H1 (cell line): ENCODE results near the gene TTC28.

Source experiments
- ATF3 ChIP-seq: IDR thresholded peaks from 2 replicates; pipeline ENCODE4 v1.6.1; 2011; ENCODE audit warnings: low read depth, mild to moderate bottlenecking, low read length; ENCODE audit not compliant: insufficient read depth
- CEBPB ChIP-seq: IDR thresholded peaks from 2 replicates; pipeline ENCODE4 v1.6.1; 2012; ENCODE audit warnings: low read depth, low read length
- RXRA ChIP-seq: IDR thresholded peaks from 2 replicates; pipeline ENCODE4 v1.6.1; 2011; ENCODE audit warnings: low read depth, mild to moderate bottlenecking, low read length, moderate library complexity; ENCODE audit not compliant: insufficient read depth
- TF ChIP-seq, protein P1 (sequence below), 3 experiments: IDR thresholded peaks; 1 replicate in 2 of 3; 2 replicates in 1 of 3; pipeline versions ENCODE4 v1.5.1 to v1.6.1; 2011; ENCODE audit warnings: low read length in 3 of 3, mild to moderate bottlenecking in 3 of 3, inconsistent platforms in 2 of 3, low read depth in 1 of 3, moderate library complexity in 1 of 3; ENCODE audit not compliant: insufficient read depth in 1 of 3; ENCODE audit errors: control extremely low read depth in 1 of 3

DNA sequence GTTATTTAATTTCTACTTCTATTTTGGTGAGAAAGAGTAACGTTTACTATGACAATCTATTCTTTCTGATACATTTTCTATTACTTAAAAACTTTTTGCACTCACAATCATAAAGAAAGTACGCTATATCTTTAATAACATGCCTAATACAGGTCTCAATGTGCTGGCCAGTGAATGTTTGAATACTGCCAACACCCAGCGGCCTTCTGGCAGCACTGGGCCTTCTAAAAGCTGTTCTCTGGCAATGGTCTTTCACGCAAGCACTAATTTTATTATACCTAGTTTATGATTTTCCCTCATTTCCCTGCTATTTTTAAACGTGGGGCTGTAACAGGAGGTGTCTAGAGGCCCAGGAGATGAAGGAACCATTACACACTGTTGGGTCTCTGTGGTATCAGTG, 410.8 kb downstream of the TTC28 start:
- TF ChIP-seq CEBPB = no peak
- no peak for TF ChIP-seq RXRA
- TF ChIP-seq, protein P1, sequence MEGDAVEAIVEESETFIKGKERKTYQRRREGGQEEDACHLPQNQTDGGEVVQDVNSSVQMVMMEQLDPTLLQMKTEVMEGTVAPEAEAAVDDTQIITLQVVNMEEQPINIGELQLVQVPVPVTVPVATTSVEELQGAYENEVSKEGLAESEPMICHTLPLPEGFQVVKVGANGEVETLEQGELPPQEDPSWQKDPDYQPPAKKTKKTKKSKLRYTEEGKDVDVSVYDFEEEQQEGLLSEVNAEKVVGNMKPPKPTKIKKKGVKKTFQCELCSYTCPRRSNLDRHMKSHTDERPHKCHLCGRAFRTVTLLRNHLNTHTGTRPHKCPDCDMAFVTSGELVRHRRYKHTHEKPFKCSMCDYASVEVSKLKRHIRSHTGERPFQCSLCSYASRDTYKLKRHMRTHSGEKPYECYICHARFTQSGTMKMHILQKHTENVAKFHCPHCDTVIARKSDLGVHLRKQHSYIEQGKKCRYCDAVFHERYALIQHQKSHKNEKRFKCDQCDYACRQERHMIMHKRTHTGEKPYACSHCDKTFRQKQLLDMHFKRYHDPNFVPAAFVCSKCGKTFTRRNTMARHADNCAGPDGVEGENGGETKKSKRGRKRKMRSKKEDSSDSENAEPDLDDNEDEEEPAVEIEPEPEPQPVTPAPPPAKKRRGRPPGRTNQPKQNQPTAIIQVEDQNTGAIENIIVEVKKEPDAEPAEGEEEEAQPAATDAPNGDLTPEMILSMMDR (IDR thresholded peaks at IDR 0.05; ENCODE audit: control extremely low read depth in 1 of 3, insufficient read depth in 1 of 3, low read depth in 1 of 3, low read length in 3 of 3) = no peak
- no peak for TF ChIP-seq ATF3
